ENCODE data around the gene VAMP5. TPM values are rescaled to one million over a fixed set of nuclear protein-coding genes. Genes with fewer than 3 reads are reported as not detected.

VAMP5 gene
- total RNA-seq, 1 experiment from 2014 or later: 6.3 TPM

DNA sequence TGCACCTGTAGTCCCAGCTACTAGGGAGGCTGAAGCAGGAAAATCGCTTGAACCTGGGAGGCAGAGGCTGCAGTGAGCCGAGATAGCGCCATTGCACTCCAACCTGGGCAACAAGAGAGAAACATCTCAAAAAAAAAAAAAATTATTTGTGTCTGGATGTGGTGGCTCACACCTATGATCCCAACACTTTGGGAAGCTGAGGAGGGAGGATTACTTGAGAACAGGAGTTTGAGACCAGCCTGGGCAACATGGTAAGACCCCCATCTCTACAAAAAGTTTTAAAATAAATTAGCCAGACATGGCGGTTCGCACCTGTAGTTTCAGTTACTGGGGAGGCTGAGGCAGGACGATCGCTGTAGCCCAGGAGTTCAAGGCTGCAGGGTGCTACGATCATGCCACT lies 8.5 kb upstream of the VAMP5 start:
- Mint-ChIP-seq H3K36me3 (no peaks in the 10 kb centered on the region), H3K27me3 (ENCODE audit: low read depth) (peaks cover 33% of the 10 kb centered on the region), H3K9me3 (no peaks in the 10 kb centered on the region), H3K4me1 (peaks cover 38% of the 10 kb centered on the region), H3K27ac (no peak overlapping the region), H3K4me3 (no peak overlapping the region)
- ChIA-PET POLR2A (interaction anchor here (0.6 to 0.7 kb wide), 2 partner anchors 16 to 24 kb away, joined by 3 to 4 read pairs; no protein-coding TSS in a partner anchor), CTCF (interaction anchor here (0.6 kb wide), 1 partner anchor 309 kb away, joined by 3 read pairs; no protein-coding TSS in a partner anchor)
- ATAC-seq (no peak), DNase-seq (ENCODE audit: low spot score) (no peak)
- no peak for TF ChIP-seq OVOL2 (CRISPR knock-in tag; IDR thresholded peaks at IDR 0.05; ENCODE audit: borderline replicate concordance)

DNA sequence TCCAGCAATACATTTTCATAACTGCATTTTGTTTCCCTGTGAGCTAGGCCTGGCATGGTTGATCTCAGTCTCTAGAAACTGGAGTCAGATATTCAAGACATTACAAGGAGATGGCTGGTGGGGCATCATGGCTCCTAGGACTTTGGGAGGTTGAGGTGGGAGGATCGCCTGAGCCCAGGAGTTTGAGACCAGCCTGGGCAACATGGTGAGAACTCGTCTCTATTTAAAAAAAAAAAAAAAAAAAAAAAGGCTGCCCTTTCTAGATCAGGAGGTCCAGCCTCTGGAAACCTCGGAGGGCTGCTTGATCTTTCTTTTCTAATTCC lies 7.2 kb upstream of the VAMP5 start:
- POLR2A ChIA-PET: interaction anchor here (0.6 to 1.9 kb wide), 7 partner anchors 9 to 231 kb away, joined by 3 to 9 read pairs (median 5); partner anchors contain the start of genes C2orf68 and MAT2A
- Mint-ChIP-seq H3K27ac (peak overlapping the region; percentile 64; the same call in 1 of the 2 replicates), H3K27me3 (ENCODE audit: low read depth) (peaks cover 20% of the 10 kb centered on the region), H3K9me3 (no peaks in the 10 kb centered on the region), H3K36me3 (0 out of 2 replicates have a peak, but pooled peaks cover 3% of the 10 kb centered on the region), H3K4me3 (peak overlapping the region; percentile 79), H3K4me1 (peaks cover 38% of the 10 kb centered on the region)
- no peak for DNase-seq (ENCODE audit: low spot score)
- CTCF ChIA-PET: interaction anchor here (0.7 to 2.1 kb wide), 6 partner anchors 15 to 291 kb away, joined by 3 to 12 read pairs (median 6); partner anchors contain the start of gene RNF181
- no peak for ATAC-seq
- TF ChIP-seq, protein P1, sequence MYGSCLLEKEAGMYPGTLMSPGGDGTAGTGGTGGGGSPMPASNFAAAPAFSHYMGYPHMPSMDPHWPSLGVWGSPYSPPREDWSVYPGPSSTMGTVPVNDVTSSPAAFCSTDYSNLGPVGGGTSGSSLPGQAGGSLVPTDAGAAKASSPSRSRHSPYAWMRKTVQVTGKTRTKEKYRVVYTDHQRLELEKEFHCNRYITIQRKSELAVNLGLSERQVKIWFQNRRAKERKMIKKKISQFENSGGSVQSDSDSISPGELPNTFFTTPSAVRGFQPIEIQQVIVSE (CRISPR knock-in tag; IDR thresholded peaks at IDR 0.05; ENCODE audit: borderline replicate concordance): no peak
- TF ChIP-seq ZNF317 (CRISPR knock-in tag; IDR thresholded peaks at IDR 0.05; ENCODE audit: borderline replicate concordance, low read depth): no peak
- TF ChIP-seq, protein P2, sequence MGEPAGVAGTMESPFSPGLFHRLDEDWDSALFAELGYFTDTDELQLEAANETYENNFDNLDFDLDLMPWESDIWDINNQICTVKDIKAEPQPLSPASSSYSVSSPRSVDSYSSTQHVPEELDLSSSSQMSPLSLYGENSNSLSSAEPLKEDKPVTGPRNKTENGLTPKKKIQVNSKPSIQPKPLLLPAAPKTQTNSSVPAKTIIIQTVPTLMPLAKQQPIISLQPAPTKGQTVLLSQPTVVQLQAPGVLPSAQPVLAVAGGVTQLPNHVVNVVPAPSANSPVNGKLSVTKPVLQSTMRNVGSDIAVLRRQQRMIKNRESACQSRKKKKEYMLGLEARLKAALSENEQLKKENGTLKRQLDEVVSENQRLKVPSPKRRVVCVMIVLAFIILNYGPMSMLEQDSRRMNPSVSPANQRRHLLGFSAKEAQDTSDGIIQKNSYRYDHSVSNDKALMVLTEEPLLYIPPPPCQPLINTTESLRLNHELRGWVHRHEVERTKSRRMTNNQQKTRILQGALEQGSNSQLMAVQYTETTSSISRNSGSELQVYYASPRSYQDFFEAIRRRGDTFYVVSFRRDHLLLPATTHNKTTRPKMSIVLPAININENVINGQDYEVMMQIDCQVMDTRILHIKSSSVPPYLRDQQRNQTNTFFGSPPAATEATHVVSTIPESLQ (CRISPR knock-in tag; IDR thresholded peaks at IDR 0.05): no peak
- TF ChIP-seq, protein P3, sequence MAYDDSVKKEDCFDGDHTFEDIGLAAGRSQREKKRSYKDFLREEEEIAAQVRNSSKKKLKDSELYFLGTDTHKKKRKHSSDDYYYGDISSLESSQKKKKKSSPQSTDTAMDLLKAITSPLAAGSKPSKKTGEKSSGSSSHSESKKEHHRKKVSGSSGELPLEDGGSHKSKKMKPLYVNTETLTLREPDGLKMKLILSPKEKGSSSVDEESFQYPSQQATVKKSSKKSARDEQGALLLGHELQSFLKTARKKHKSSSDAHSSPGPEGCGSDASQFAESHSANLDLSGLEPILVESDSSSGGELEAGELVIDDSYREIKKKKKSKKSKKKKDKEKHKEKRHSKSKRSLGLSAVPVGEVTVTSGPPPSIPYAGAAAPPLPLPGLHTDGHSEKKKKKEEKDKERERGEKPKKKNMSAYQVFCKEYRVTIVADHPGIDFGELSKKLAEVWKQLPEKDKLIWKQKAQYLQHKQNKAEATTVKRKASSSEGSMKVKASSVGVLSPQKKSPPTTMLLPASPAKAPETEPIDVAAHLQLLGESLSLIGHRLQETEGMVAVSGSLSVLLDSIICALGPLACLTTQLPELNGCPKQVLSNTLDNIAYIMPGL (CRISPR knock-in tag; IDR thresholded peaks at IDR 0.05): no peak
- TF ChIP-seq, protein P4, sequence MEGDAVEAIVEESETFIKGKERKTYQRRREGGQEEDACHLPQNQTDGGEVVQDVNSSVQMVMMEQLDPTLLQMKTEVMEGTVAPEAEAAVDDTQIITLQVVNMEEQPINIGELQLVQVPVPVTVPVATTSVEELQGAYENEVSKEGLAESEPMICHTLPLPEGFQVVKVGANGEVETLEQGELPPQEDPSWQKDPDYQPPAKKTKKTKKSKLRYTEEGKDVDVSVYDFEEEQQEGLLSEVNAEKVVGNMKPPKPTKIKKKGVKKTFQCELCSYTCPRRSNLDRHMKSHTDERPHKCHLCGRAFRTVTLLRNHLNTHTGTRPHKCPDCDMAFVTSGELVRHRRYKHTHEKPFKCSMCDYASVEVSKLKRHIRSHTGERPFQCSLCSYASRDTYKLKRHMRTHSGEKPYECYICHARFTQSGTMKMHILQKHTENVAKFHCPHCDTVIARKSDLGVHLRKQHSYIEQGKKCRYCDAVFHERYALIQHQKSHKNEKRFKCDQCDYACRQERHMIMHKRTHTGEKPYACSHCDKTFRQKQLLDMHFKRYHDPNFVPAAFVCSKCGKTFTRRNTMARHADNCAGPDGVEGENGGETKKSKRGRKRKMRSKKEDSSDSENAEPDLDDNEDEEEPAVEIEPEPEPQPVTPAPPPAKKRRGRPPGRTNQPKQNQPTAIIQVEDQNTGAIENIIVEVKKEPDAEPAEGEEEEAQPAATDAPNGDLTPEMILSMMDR (IDR thresholded peaks at IDR 0.05): no peak
- TF ChIP-seq GTF2I (CRISPR knock-in tag; conservative IDR thresholded peaks at IDR 0.05): no peak
- TF ChIP-seq, protein P5, sequence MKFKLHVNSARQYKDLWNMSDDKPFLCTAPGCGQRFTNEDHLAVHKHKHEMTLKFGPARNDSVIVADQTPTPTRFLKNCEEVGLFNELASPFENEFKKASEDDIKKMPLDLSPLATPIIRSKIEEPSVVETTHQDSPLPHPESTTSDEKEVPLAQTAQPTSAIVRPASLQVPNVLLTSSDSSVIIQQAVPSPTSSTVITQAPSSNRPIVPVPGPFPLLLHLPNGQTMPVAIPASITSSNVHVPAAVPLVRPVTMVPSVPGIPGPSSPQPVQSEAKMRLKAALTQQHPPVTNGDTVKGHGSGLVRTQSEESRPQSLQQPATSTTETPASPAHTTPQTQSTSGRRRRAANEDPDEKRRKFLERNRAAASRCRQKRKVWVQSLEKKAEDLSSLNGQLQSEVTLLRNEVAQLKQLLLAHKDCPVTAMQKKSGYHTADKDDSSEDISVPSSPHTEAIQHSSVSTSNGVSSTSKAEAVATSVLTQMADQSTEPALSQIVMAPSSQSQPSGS (CRISPR knock-in tag; IDR thresholded peaks at IDR 0.05; ENCODE audit: borderline replicate concordance, low read depth): no peak
- TF ChIP-seq, protein P6, sequence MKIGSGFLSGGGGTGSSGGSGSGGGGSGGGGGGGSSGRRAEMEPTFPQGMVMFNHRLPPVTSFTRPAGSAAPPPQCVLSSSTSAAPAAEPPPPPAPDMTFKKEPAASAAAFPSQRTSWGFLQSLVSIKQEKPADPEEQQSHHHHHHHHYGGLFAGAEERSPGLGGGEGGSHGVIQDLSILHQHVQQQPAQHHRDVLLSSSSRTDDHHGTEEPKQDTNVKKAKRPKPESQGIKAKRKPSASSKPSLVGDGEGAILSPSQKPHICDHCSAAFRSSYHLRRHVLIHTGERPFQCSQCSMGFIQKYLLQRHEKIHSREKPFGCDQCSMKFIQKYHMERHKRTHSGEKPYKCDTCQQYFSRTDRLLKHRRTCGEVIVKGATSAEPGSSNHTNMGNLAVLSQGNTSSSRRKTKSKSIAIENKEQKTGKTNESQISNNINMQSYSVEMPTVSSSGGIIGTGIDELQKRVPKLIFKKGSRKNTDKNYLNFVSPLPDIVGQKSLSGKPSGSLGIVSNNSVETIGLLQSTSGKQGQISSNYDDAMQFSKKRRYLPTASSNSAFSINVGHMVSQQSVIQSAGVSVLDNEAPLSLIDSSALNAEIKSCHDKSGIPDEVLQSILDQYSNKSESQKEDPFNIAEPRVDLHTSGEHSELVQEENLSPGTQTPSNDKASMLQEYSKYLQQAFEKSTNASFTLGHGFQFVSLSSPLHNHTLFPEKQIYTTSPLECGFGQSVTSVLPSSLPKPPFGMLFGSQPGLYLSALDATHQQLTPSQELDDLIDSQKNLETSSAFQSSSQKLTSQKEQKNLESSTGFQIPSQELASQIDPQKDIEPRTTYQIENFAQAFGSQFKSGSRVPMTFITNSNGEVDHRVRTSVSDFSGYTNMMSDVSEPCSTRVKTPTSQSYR (CRISPR knock-in tag; IDR thresholded peaks at IDR 0.05): no peak
- TF ChIP-seq, protein P7, sequence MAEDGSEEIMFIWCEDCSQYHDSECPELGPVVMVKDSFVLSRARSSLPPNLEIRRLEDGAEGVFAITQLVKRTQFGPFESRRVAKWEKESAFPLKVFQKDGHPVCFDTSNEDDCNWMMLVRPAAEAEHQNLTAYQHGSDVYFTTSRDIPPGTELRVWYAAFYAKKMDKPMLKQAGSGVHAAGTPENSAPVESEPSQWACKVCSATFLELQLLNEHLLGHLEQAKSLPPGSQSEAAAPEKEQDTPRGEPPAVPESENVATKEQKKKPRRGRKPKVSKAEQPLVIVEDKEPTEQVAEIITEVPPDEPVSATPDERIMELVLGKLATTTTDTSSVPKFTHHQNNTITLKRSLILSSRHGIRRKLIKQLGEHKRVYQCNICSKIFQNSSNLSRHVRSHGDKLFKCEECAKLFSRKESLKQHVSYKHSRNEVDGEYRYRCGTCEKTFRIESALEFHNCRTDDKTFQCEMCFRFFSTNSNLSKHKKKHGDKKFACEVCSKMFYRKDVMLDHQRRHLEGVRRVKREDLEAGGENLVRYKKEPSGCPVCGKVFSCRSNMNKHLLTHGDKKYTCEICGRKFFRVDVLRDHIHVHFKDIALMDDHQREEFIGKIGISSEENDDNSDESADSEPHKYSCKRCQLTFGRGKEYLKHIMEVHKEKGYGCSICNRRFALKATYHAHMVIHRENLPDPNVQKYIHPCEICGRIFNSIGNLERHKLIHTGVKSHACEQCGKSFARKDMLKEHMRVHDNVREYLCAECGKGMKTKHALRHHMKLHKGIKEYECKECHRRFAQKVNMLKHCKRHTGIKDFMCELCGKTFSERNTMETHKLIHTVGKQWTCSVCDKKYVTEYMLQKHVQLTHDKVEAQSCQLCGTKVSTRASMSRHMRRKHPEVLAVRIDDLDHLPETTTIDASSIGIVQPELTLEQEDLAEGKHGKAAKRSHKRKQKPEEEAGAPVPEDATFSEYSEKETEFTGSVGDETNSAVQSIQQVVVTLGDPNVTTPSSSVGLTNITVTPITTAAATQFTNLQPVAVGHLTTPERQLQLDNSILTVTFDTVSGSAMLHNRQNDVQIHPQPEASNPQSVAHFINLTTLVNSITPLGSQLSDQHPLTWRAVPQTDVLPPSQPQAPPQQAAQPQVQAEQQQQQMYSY (CRISPR knock-in tag; IDR thresholded peaks at IDR 0.05): no peak
- TF ChIP-seq, protein P8, sequence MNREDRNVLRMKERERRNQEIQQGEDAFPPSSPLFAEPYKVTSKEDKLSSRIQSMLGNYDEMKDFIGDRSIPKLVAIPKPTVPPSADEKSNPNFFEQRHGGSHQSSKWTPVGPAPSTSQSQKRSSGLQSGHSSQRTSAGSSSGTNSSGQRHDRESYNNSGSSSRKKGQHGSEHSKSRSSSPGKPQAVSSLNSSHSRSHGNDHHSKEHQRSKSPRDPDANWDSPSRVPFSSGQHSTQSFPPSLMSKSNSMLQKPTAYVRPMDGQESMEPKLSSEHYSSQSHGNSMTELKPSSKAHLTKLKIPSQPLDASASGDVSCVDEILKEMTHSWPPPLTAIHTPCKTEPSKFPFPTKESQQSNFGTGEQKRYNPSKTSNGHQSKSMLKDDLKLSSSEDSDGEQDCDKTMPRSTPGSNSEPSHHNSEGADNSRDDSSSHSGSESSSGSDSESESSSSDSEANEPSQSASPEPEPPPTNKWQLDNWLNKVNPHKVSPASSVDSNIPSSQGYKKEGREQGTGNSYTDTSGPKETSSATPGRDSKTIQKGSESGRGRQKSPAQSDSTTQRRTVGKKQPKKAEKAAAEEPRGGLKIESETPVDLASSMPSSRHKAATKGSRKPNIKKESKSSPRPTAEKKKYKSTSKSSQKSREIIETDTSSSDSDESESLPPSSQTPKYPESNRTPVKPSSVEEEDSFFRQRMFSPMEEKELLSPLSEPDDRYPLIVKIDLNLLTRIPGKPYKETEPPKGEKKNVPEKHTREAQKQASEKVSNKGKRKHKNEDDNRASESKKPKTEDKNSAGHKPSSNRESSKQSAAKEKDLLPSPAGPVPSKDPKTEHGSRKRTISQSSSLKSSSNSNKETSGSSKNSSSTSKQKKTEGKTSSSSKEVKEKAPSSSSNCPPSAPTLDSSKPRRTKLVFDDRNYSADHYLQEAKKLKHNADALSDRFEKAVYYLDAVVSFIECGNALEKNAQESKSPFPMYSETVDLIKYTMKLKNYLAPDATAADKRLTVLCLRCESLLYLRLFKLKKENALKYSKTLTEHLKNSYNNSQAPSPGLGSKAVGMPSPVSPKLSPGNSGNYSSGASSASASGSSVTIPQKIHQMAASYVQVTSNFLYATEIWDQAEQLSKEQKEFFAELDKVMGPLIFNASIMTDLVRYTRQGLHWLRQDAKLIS (CRISPR knock-in tag; IDR thresholded peaks at IDR 0.05; ENCODE audit: borderline replicate concordance): no peak
- no peak for TF ChIP-seq KAT7 (CRISPR knock-in tag; IDR thresholded peaks at IDR 0.05; ENCODE audit: borderline replicate concordance)
- TF ChIP-seq NFATC4 (CRISPR knock-in tag; IDR thresholded peaks at IDR 0.05): no peak
- no peak for TF ChIP-seq CREB1 (CRISPR knock-in tag; IDR thresholded peaks at IDR 0.05)
